Inferior parietal cortex (tissue), 1 donor: ENCODE measurements around the gene MICAL3.
"Not testable (repeated sequence)": the region's sequence is repeated elsewhere in the genome, so short reads cannot be mapped to it uniquely, and the experiment has no call there.

ENCODE experiments used
- DNase-seq: peaks from one replicate; pipeline ENCODE4 v3.0.0-alpha.2; 2016; ENCODE audit errors: extremely low spot score

Gene MICAL3

GRCh38 chr22:17779286-17780115 lies 244.9 kb downstream of the MICAL3 start:
- no peak for DNase-seq

- no peak for DNase-seq
These were observed 245.9 kb downstream of the MICAL3 start for GRCh38 chr22:17778412-17778976.

GRCh38 chr22:17777717-17778044 lies 246.7 kb downstream of the MICAL3 start:
- no peak for DNase-seq

- no peak for DNase-seq
These were observed 247.2 kb downstream of the MICAL3 start for GRCh38 chr22:17777005-17777716.

GRCh38 chr22:17775781-17776465 lies 248.4 kb downstream of the MICAL3 start:
- DNase-seq: no peak

GRCh38 chr22:17774926-17775685 lies 249.3 kb downstream of the MICAL3 start:
- no peak for DNase-seq

GRCh38 chr22:17774206-17774925 lies 250.0 kb downstream of the MICAL3 start, which contains the start of gene BID:
TSS of gene BID (minus strand) at chr22:17774469. CDS start at chr22:17750116, 24,353 bp downstream.
- no peak for DNase-seq

- no peak for DNase-seq
These were observed 250.7 kb downstream of the MICAL3 start for GRCh38 chr22:17773606-17774205.

GRCh38 chr22:17772958-17773605 lies 251.3 kb downstream of the MICAL3 start:
- no peak for DNase-seq

GRCh38 chr22:17772249-17772957 lies 252.0 kb downstream of the MICAL3 start:
- no peak for DNase-seq

- no peak for DNase-seq
These were observed 253.9 kb downstream of the MICAL3 start for GRCh38 chr22:17770180-17771077.

- no peak for DNase-seq
These were observed 254.7 kb downstream of the MICAL3 start for GRCh38 chr22:17769716-17770082.

- DNase-seq: no peak
These were observed 255.2 kb downstream of the MICAL3 start for GRCh38 chr22:17769013-17769715.

- DNase-seq: no peak
These were observed 256.9 kb downstream of the MICAL3 start for GRCh38 chr22:17767233-17768065.

GRCh38 chr22:17764852-17765251 lies 259.5 kb downstream of the MICAL3 start:
- DNase-seq: not testable (repeated sequence)

GRCh38 chr22:17764036-17764435 lies 260.3 kb downstream of the MICAL3 start:
- no peak for DNase-seq

GRCh38 chr22:17763442-17763841 lies 260.9 kb downstream of the MICAL3 start:
- DNase-seq: not testable (repeated sequence)
